ENCODE results near the gene NINJ2.
"Not testable (repeated sequence)": the region's sequence is repeated elsewhere in the genome, so short reads cannot be mapped to it uniquely, and the experiment has no call there.

Gene NINJ2

DNA sequence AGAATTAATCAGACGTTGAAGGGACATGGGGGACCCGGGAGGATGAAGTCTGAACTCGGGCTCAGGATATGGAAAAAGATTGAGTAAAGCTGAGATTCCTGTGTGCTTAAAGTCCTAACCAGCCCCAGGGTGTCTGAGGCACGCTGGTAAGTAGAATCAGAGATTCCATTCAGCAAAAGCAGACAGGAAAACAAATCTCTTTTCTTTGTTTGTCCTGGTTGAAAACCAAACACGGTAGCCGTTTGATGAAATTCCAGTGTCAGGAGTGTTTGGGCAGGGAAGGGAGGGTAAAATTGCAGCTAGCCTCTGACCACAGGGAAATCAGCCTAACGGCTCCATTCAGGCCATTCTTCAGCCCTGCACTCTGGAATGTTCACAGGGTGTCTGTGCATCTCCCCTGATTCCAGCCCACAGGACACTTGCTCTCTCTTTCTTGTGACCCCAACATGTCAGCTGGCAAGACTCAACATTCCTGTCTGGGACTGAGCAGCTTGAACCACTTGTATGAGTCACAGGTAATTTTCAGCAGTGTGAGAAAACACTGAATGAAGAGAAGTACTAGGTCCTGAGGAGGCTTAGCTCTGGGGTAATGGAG lies 31.0 kb downstream of the NINJ2 start:
- H3K4me1 ChIP-seq = peaks cover 58% of the 10 kb centered on the region
- H4K20me1 ChIP-seq = no peaks in the 10 kb centered on the region
- H3K27ac ChIP-seq = 0 out of 2 replicates have a peak overlapping the region, but pooled peaks have one; percentile 90
- no peak overlapping the region for H3K4me3 ChIP-seq
- TF ChIP-seq Cebpa-rat (IDR thresholded peaks at IDR 0.05) = no peak
- H3K4me2 ChIP-seq = peak overlapping the region; percentile 90; the same call in 1 of the 2 replicates
- 0 out of 2 replicates have a peak overlapping the region, but pooled peaks have one; percentile 82 for H3K9ac ChIP-seq
- H3K27me3 ChIP-seq = no peaks in the 10 kb centered on the region
- H3K36me3 ChIP-seq = no peaks in the 10 kb centered on the region
- H3K9me3 ChIP-seq = no peaks in the 10 kb centered on the region

DNA sequence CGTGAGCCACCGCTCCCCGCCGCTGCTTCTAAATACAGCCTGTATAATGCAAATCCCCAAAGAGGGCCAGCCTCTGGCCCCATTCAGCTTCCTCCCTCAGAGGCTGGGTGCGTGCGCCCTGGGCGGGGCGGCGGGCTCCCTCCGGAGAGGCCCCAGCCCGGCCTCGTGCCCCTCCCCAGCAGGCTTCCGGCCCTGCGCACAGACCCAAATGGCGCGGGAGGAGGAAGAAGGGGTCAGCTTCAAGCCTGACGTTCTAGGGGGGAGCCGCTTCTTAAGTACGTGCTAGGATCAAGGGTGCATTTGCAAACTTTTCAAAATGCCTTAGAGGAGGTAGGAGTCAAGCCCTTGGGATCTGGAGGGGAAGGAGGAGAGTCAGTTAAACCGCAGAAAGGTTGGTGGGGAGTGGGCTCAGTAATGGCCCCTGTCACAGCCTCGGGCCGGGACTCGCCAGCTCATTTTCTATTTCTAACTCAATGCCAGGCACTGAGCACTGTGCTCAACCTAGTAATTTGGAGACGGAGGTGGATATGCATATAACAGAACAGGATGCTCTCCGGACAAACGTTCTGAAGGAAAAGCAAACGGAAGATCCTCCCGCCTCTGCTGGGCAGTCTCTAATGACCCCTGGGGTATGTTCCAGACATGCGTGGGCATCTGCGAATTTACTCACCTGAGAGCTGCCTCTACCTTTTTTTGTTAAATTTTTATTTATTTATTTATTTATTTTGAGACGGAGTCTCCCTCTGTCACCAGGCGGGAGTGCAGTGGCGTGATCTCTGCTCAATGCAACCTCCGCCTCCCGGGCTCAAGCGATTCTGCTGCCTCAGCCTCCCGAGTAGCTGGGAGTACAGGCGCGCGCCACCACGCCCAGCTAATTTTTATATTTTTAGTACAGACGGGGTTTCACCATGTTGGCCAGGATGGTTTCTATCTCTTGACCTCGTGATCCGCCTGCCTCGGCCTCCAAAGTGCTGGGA lies 32.3 kb downstream of the NINJ2 start:
- Histone ChIP-seq H3K36me3 (no peaks in the 10 kb centered on the region), H3K4me2 (peak overlapping the region; percentile 90), H4K20me1 (no peaks in the 10 kb centered on the region), H3K4me1 (peaks cover 52% of the 10 kb centered on the region), H3K27ac (peak overlapping the region; percentile 90), H3K27me3 (no peaks in the 10 kb centered on the region), H3K9ac (peak overlapping the region; percentile 82), H3K4me3 (peak overlapping the region; percentile 65), H3K9me3 (no peaks in the 10 kb centered on the region)
- no peak for TF ChIP-seq Cebpa-rat (IDR thresholded peaks at IDR 0.05)

DNA sequence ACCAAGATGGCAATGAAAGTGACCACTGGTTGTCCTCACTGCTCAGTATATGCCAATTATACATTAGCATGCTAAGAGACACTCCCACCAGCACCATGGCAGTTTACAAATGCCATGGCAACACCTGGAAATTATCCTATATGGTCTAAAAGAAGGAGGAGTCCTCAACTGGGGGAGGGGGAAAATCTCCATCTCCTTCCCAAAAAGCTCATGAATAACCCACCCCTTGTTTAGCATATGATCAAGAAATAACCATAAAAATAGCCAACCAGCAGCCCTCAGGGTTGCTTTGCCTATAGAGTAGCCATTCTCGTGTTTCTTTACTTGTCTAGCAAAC lies 34.5 kb downstream of the NINJ2 start:
- H3K4me1 ChIP-seq = peaks cover 52% of the 10 kb centered on the region

DNA sequence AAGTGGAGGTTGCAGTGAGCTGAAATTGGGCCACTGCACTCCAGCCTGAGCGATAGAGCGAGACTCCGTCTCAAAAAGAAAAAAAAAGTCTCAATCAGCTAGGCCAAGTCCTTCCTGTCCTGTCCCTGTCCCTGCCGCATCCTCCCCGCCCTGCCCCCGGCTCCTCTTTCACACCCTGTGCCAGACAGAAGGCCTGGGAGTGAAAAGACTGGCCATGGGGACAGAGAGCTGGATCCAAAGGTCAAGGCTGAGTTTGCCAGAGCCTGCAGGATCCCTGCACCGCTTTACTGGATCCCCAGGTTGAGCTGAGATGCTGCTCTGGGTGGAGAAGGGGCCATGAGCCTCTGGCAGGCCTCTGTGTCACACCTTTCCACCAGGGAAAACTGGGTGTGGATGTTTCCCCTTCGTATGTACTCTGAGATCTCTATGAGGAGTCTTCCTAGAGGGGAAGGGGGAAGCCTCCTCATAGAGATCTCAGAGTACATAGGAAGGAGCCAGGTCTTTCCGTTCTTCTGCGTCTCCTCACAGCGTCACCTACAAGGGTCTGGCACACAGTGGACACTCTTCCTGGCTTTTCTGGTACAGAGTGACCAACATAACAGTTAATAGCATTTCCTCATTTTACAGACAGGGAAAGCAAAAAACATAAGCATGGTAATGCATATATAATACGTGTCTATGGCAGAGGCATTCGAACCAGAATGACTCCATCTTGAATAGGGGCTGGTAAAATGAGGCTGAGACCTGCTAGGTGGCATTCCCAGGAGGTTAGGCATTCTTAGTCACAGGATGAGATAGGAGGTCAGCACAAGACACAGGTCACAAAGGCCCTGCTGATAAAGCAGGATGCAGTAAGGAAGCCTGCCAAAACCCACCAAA lies 35.1 kb downstream of the NINJ2 start:
- Histone ChIP-seq H3K4me1 (peaks cover 54% of the 10 kb centered on the region), H4K20me1 (no peaks in the 10 kb centered on the region), H3K27ac (peak overlapping the region; percentile 73), H3K9me3 (no peaks in the 10 kb centered on the region), H3K9ac (peak overlapping the region; percentile 18; the same call in 1 of the 2 replicates), H3K36me3 (no peaks in the 10 kb centered on the region), H3K4me3 (no peak overlapping the region), H3K4me2 (peak overlapping the region; percentile 90), H3K27me3 (no peaks in the 10 kb centered on the region)
- no peak for TF ChIP-seq Cebpa-rat (IDR thresholded peaks at IDR 0.05)

More for the DNA sequence above, 34.5 kb downstream of the NINJ2 start:
- not testable (repeated sequence) for H3K36me3 ChIP-seq, H3K4me3 ChIP-seq, H4K20me1 ChIP-seq, H3K9ac ChIP-seq, H3K27me3 ChIP-seq, H3K9me3 ChIP-seq
- 0 out of 2 replicates have a peak overlapping the region, but pooled peaks have one; percentile 73 for H3K27ac ChIP-seq
- H3K4me2 ChIP-seq = peak overlapping the region; percentile 90

DNA sequence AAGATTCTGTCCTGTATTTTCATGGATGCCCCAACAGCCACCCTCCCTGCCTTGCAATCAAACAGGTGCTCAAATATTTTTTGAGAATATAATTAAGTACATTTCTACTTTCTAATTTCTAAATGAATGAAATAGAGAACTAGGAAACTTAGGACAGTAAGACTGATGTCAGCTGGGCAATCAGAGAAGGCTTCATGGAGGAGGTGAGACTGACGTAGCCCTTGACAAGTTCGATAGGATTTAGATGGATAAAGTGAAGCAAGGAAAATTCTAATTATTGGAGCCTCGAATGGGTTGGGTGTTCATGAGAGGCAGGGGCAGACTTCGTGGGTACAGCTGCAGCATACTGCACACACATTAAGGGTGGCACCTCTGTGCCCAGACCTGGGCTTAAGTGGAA lies 36.0 kb downstream of the NINJ2 start:
- H3K27me3 ChIP-seq = no peaks in the 10 kb centered on the region
- H4K20me1 ChIP-seq = no peaks in the 10 kb centered on the region
- peaks cover 62% of the 10 kb centered on the region for H3K4me1 ChIP-seq
- H3K9ac ChIP-seq = peak overlapping the region; percentile 18; the same call in 1 of the 2 replicates
- no peaks in the 10 kb centered on the region for H3K36me3 ChIP-seq
- H3K4me3 ChIP-seq = no peak overlapping the region
- no peak for TF ChIP-seq Cebpa-rat (IDR thresholded peaks at IDR 0.05)
- H3K27ac ChIP-seq = peak overlapping the region; percentile 73
- peak overlapping the region; percentile 90 for H3K4me2 ChIP-seq
- no peaks in the 10 kb centered on the region for H3K9me3 ChIP-seq

DNA sequence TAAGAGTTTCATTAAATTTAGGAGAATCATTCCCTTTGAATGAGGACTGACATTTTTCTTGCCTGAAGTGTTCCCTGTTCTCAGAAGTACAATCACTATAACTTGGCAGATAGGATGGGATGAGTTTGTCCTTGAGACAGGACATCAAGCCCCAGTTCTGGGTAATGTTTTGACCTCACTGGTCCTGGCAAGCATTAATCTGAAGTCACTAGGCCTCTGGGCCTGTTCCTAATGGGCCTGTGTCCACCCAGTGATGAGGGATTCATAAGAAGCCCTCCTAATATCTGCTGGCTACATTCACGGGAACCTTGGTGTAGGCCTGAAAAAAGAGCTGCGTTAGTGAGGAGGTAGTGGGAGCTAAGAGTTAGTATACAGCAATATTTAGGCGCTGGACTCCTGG lies 37.2 kb downstream of the NINJ2 start:
- Histone ChIP-seq H3K4me3 (no peak overlapping the region), H3K27ac (no peak overlapping the region), H4K20me1 (no peaks in the 10 kb centered on the region), H3K4me2 (no peak overlapping the region), H3K4me1 (peaks cover 56% of the 10 kb centered on the region), H3K9me3 (no peaks in the 10 kb centered on the region), H3K9ac (no peak overlapping the region), H3K36me3 (no peaks in the 10 kb centered on the region), H3K27me3 (no peaks in the 10 kb centered on the region)
- TF ChIP-seq Cebpa-rat (IDR thresholded peaks at IDR 0.05) = no peak

DNA sequence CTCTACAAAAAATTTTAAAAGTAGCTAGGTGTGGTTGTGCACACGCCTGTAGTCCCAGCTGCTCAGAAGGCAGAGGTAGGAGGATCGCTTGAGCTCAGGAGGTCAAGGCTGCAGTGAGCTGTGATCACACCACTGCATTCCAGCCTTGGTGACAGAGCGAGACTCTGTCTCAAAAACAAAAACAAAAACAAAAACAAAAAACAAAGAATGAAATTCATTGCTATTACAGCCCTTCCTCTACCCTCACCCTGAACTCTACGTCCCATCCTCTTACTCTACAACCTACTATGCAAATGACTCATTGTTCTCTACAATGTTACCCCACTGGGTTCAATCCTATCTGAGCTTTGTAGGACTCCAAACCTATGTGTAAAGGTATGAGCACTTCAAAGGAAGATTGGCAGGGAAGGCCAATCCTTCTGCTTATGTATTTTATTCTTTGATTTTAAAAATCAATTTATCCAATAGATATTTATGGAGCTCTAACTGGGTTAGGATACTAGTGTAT lies 39.3 kb downstream of the NINJ2 start:
- Histone ChIP-seq H3K36me3 (no peaks in the 10 kb centered on the region), H3K9ac (no peak overlapping the region), H3K4me3 (no peak overlapping the region), H4K20me1 (no peaks in the 10 kb centered on the region), H3K4me1 (peaks cover 45% of the 10 kb centered on the region), H3K9me3 (no peaks in the 10 kb centered on the region), H3K4me2 (no peak overlapping the region), H3K27ac (no peak overlapping the region), H3K27me3 (no peaks in the 10 kb centered on the region)
- TF ChIP-seq Cebpa-rat (IDR thresholded peaks at IDR 0.05) = no peak

DNA sequence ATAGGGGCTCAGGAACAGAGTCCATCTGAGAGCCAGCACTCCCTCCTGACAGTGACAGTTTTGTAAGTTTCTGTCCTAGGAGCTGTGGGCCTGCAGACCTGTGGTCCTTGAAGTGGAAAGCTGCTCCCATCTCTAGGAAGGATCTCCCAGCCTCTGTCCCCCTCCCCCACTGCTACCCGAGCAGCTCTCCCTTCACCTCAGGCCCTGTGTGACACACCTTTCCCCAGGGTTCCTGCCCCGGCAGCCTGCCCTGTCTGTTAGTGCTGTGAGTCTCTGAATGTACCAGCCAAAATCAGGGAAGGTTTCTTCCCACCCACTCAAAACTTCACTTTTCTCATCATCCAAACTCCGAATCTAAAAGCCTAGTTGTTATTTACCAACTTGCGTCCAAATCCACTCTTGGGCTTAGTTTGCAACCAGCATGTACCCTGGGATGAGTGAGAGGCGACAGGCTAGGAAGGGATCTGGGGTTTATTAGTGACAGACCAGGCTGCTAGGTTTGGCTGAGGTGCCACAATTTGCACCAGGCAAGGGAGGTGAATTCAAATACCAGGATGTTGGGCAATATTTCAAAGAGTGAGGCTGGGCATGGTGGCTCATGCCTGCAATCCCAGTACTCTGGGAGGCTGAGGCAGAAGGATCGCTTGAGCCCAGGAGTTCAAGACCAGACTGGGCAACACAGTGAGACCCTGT lies 39.9 kb downstream of the NINJ2 start:
- Histone ChIP-seq H3K27ac (no peak overlapping the region), H3K9me3 (no peaks in the 10 kb centered on the region), H3K36me3 (no peaks in the 10 kb centered on the region), H3K4me1 (peaks cover 45% of the 10 kb centered on the region), H3K9ac (no peak overlapping the region), H4K20me1 (no peaks in the 10 kb centered on the region), H3K4me3 (no peak overlapping the region), H3K27me3 (no peaks in the 10 kb centered on the region), H3K4me2 (no peak overlapping the region)
- TF ChIP-seq Cebpa-rat (IDR thresholded peaks at IDR 0.05) = 0 out of 2 replicates have a peak, but pooled peaks have one; percentile 14

DNA sequence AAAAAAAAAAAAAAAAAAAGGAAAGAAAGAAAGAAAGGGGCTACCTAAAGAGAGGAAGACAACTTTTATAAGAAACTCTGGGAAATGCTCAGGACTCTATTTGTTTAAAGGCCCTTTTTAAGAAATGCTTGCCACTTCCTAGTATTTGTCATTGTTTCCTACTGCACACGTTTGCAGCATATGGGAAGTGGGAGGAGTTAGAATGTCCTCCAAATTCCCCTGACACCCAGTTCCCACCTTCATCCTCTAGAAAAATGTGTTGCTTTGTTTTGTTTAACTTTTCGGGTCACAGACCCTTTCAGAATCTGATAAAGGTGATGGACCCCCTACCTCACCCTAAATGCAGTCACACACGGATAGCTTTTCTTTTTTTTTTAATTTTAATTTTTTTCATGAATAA lies 40.8 kb downstream of the NINJ2 start:
- Histone ChIP-seq H4K20me1 (no peaks in the 10 kb centered on the region), H3K27ac (no peak overlapping the region), H3K4me3 (no peak overlapping the region), H3K4me1 (peaks cover 43% of the 10 kb centered on the region), H3K4me2 (peak overlapping the region; percentile 51), H3K9ac (no peak overlapping the region), H3K27me3 (no peaks in the 10 kb centered on the region), H3K36me3 (no peaks in the 10 kb centered on the region), H3K9me3 (no peaks in the 10 kb centered on the region)
- no peak for TF ChIP-seq Cebpa-rat (IDR thresholded peaks at IDR 0.05)
